NCI-H2227 (cell line): ENCODE data around the gene SLC8A2.

ENCODE experiments used
- DNase-seq: peaks from one replicate; lab custom pipeline; 2025; ENCODE audit not compliant: unreplicated experiment; lab: John Stamatoyannopoulos, UW

SLC8A2 gene

GRCh38 chr19:47461876-47462275 lies 9.8 kb downstream of the SLC8A2 start:
- no peak for DNase-seq

GRCh38 chr19:47459477-47459876 lies 12.2 kb downstream of the SLC8A2 start:
- no peak for DNase-seq

- DNase-seq = no peak
These were observed 13.0 kb downstream of the SLC8A2 start for GRCh38 chr19:47458672-47459071.

- no peak for DNase-seq
These were observed 14.8 kb downstream of the SLC8A2 start for GRCh38 chr19:47456721-47457474.

GRCh38 chr19:47450478-47450877 lies 21.2 kb downstream of the SLC8A2 start:
- no peak for DNase-seq

GRCh38 chr19:47448360-47448727 lies 23.3 kb downstream of the SLC8A2 start:
- no peak for DNase-seq

- peak; percentile 46 for DNase-seq
These were observed 24.0 kb downstream of the SLC8A2 start for GRCh38 chr19:47447470-47448359.

- DNase-seq = no peak
These were observed 24.9 kb downstream of the SLC8A2 start for GRCh38 chr19:47446534-47447469.

GRCh38 chr19:47445937-47446402 lies 25.7 kb downstream of the SLC8A2 start:
- peak; percentile 68 for DNase-seq

- no peak for DNase-seq
These were observed 26.2 kb downstream of the SLC8A2 start for GRCh38 chr19:47445527-47445926.

- no peak for DNase-seq
These were observed 27.3 kb downstream of the SLC8A2 start for GRCh38 chr19:47444388-47444821.

GRCh38 chr19:47443331-47443730 lies 28.4 kb downstream of the SLC8A2 start:
- no peak for DNase-seq

- DNase-seq = peak; percentile 39
These were observed 32.9 kb downstream of the SLC8A2 start for GRCh38 chr19:47438793-47439220.

GRCh38 chr19:47437500-47437899 lies 34.2 kb downstream of the SLC8A2 start:
- no peak for DNase-seq

GRCh38 chr19:47436712-47437401 lies 34.8 kb downstream of the SLC8A2 start:
- DNase-seq = peak; percentile 83

- DNase-seq = no peak
These were observed 35.7 kb downstream of the SLC8A2 start for GRCh38 chr19:47435883-47436417.

GRCh38 chr19:47435196-47435595 lies 36.5 kb downstream of the SLC8A2 start:
- no peak for DNase-seq

GRCh38 chr19:47434088-47434487 lies 37.6 kb downstream of the SLC8A2 start:
- no peak for DNase-seq

- DNase-seq = no peak
These were observed 38.6 kb downstream of the SLC8A2 start for GRCh38 chr19:47433121-47433520.

- no peak for DNase-seq
These were observed 39.2 kb downstream of the SLC8A2 start for GRCh38 chr19:47432499-47432898.
